GM19455 (cell line): ENCODE measurements around the gene MYH7.

ENCODE experiments used
- ATAC-seq: cut with Tn5 transposase; IDR thresholded peaks from one replicate; pipeline ENCODE4 v1.9.1; 2021; ENCODE audit not compliant: unreplicated experiment

The MYH7 gene

GRCh38 chr14:23449314-23449713 lies 13.9 kb upstream of the MYH7 start:
- ATAC-seq = no peak

- no peak for ATAC-seq
Observed at GRCh38 chr14:23447361-23448350, 12.2 kb upstream of the MYH7 start.

GRCh38 chr14:23446291-23446851 lies 10.9 kb upstream of the MYH7 start:
- ATAC-seq = no peak

- no peak for ATAC-seq
Observed at GRCh38 chr14:23445773-23446172, 10.3 kb upstream of the MYH7 start.

GRCh38 chr14:23444314-23444713 lies 8.9 kb upstream of the MYH7 start:
- ATAC-seq = no peak

- no peak for ATAC-seq
Observed at GRCh38 chr14:23443881-23444280, 8.4 kb upstream of the MYH7 start.

GRCh38 chr14:23443411-23443812 lies 8.0 kb upstream of the MYH7 start:
- ATAC-seq = no peak

- no peak for ATAC-seq
Observed at GRCh38 chr14:23442721-23443356, 7.4 kb upstream of the MYH7 start.

- no peak for ATAC-seq
Observed at GRCh38 chr14:23441076-23441475, 5.6 kb upstream of the MYH7 start.

GRCh38 chr14:23439107-23439835 lies 3.8 kb upstream of the MYH7 start:
- ATAC-seq = no peak

GRCh38 chr14:23438101-23438971 lies 2.9 kb upstream of the MYH7 start:
- ATAC-seq = no peak

GRCh38 chr14:23437133-23438100 lies 2.0 kb upstream of the MYH7 start:
- ATAC-seq = no peak

- ATAC-seq = no peak
Observed at GRCh38 chr14:23436327-23437132, 1.1 kb upstream of the MYH7 start.

- ATAC-seq = no peak
Observed at GRCh38 chr14:23434488-23435222, 805 bp downstream of the MYH7 start.

GRCh38 chr14:23433457-23433856 lies 2.0 kb downstream of the MYH7 start:
- no peak for ATAC-seq

GRCh38 chr14:23432946-23433345 lies 2.5 kb downstream of the MYH7 start:
- ATAC-seq = no peak

- no peak for ATAC-seq
Observed at GRCh38 chr14:23432102-23432925, 3.1 kb downstream of the MYH7 start.
